BJ (cell line): ENCODE measurements around the gene C1D. TPM values are rescaled to one million over a fixed set of nuclear protein-coding genes. Genes with fewer than 3 reads are reported as not detected.
"Not testable (repeated sequence)": the region's sequence is repeated elsewhere in the genome, so short reads cannot be mapped to it uniquely, and the experiment has no call there.

ENCODE experiments used
- CTCF ChIA-PET: fragments of 350-600 bp; formaldehyde crosslinking; extraction: SDS; loops from one replicate; lab custom pipeline; 2021; ENCODE audit warnings: antibody characterized with exemption, inconsistent platforms; lab: Yijun Ruan, JAX
- POLR2A ChIA-PET: fragments of 300-600 bp; sonication (Branson Sonifier 250); formaldehyde crosslinking; extraction: SDS; loops from one replicate; lab custom pipeline; 2021; ENCODE audit warnings: antibody characterized with exemption; lab: Charles Lee
- DNase-seq: peaks from one replicate; pipeline ENCODE4 v3.0.0-alpha.2; 2011; ENCODE audit warnings: low read depth
- H3K27me3 ChIP-seq: 2 replicates; pipeline ENCODE4 v1.6.0; 2011; ENCODE audit warnings: low read length; ENCODE audit not compliant: control insufficient read depth, insufficient read depth
- H3K36me3 ChIP-seq: 2 replicates; pipeline ENCODE4 v1.5.1; 2011; ENCODE audit warnings: low read length; ENCODE audit not compliant: control insufficient read depth, insufficient read depth
- H3K4me3 ChIP-seq: 2 replicates; pipeline ENCODE4 v1.5.1; 2011; ENCODE audit warnings: low read depth, mild to moderate bottlenecking, control low read depth, low read length
- polyA plus RNA-seq: library from polyadenylated mRNA; depleted of rRNA; stranded (reverse); fragments of >200 nt; gene quantifications from 2 replicates; pipeline ENCODE4 v1.2.3, GENCODE V29; 2011
- TF ChIP-seq, protein P1 (sequence below): IDR thresholded peaks from 2 replicates; pipeline ENCODE4 v1.5.1; 2011; ENCODE audit warnings: low read depth, mild to moderate bottlenecking, control low read depth, inconsistent platforms, low read length, moderate library complexity; ENCODE audit not compliant: insufficient read depth

The C1D gene
- polyA plus RNA-seq, 1 experiment = 11.4 TPM

DNA sequence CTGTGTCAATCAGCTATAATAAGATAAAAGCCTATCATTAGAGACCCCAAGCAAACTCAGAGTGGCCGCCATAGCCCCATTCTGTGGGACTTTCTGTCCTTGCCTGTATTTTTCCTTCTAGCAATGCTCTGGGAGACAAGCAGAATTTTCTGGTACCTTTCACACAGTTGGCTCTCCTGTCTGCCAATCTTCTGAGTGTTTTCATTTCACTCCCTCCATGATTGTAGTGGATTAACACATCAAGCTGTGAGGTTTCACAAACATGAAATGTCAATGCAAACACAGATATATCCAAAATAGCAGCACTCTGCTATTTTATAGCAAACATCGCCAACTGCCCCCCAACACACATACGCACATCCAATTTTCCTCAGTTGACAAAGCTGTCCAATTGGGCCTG is 64.9 kb downstream of the C1D start:
- TF ChIP-seq, protein P1, sequence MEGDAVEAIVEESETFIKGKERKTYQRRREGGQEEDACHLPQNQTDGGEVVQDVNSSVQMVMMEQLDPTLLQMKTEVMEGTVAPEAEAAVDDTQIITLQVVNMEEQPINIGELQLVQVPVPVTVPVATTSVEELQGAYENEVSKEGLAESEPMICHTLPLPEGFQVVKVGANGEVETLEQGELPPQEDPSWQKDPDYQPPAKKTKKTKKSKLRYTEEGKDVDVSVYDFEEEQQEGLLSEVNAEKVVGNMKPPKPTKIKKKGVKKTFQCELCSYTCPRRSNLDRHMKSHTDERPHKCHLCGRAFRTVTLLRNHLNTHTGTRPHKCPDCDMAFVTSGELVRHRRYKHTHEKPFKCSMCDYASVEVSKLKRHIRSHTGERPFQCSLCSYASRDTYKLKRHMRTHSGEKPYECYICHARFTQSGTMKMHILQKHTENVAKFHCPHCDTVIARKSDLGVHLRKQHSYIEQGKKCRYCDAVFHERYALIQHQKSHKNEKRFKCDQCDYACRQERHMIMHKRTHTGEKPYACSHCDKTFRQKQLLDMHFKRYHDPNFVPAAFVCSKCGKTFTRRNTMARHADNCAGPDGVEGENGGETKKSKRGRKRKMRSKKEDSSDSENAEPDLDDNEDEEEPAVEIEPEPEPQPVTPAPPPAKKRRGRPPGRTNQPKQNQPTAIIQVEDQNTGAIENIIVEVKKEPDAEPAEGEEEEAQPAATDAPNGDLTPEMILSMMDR = no peak
- Histone ChIP-seq H3K36me3 (no peaks in the 10 kb centered on the region), H3K4me3 (no peak overlapping the region), H3K27me3 (no peaks in the 10 kb centered on the region)
- ChIA-PET POLR2A (no interaction called here), CTCF (interaction anchor here (0.8 to 2.2 kb wide), 4 partner anchors 11 to 158 kb away, joined by 3 to 5 read pairs (median 4); no protein-coding TSS in a partner anchor)
- DNase-seq = no peak

GRCh38 chr2:67997528-67997900 is 65.3 kb downstream of the C1D start:
- Histone ChIP-seq H3K27me3 (no peaks in the 10 kb centered on the region), H3K36me3 (no peaks in the 10 kb centered on the region), H3K4me3 (no peak overlapping the region)
- TF ChIP-seq, protein P1 = no peak
- POLR2A ChIA-PET = no interaction called here
- peak; percentile 27 for DNase-seq
- CTCF ChIA-PET = interaction anchor here (0.8 to 2.2 kb wide), 4 partner anchors 11 to 157 kb away, joined by 3 to 5 read pairs (median 4); no protein-coding TSS in a partner anchor

DNA sequence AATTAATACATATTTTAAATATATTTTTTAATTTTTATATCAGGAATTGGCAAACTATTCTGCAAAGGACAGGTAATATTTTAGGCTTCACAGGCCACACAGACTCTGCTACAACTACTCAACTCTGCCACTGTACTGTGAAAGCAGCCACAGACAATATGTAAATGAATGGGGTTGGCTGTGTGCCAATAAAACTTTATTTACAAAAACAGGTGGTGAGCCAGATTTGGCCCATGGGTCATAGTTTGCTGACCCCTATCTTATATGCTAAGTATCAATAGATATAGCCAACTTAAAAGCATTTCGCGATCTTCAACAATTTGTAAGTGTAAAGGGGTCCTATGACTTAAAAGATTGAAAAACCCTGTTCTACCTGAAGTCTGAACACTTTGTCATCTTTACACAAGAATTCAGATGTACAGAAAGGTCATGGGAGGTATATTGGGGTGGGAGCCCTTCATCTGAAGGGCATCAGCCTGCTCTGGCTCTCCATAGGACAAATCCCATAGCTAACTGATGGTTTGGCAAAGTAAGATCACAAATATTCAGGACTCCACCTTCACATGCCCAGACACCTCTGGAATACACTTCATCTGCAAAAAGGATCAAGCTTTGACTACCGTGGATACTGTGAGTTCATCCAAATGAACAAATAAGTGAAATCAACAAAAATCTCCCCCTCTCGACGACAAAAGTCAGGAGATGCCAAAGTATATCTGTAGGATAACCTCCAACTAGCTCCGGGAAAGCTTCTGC is 65.9 kb downstream of the C1D start:
- DNase-seq = no peak
- H3K27me3 ChIP-seq = no peaks in the 10 kb centered on the region
- CTCF ChIA-PET = interaction anchor here (0.8 to 2.2 kb wide), 4 partner anchors 10 to 157 kb away, joined by 3 to 5 read pairs (median 4); no protein-coding TSS in a partner anchor
- TF ChIP-seq, protein P1 = no peak
- no peaks in the 10 kb centered on the region for H3K36me3 ChIP-seq
- POLR2A ChIA-PET = no interaction called here
- no peak overlapping the region for H3K4me3 ChIP-seq

DNA sequence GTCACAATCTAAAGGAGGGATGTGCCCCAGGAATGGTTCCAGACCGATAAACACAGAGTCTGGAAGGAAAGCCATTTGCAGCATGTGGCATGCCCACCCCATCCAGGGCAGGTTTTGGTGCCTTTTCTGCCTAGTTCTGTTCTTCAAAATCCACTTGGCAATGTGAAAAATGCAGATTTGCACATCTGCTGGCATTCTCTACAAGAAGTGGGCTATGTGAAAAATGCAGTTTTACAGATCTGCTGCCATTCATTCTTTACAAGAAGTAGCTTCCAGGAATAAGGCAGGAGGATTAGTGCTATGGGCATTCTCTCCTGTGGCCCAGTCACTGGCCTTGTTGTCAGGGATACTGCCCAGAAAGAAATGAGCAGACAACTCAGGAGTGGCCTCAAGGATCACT is 68.1 kb downstream of the C1D start:
- CTCF ChIA-PET = interaction anchor here (0.6 kb wide), 1 partner anchor 9 kb away, joined by 3 read pairs; no protein-coding TSS in a partner anchor
- no peak for DNase-seq
- H3K27me3 ChIP-seq = no peaks in the 10 kb centered on the region
- TF ChIP-seq, protein P1 = no peak
- no peaks in the 10 kb centered on the region for H3K36me3 ChIP-seq
- POLR2A ChIA-PET = no interaction called here
- no peak overlapping the region for H3K4me3 ChIP-seq

- H3K4me3 ChIP-seq, H3K27me3 ChIP-seq, H3K36me3 ChIP-seq, DNase-seq, POLR2A ChIA-PET: not testable (repeated sequence)
- CTCF ChIA-PET = interaction anchor here (0.6 kb wide), 1 partner anchor 10 kb away, joined by 3 read pairs; no protein-coding TSS in a partner anchor
Observed at GRCh38 chr2:67994069-67994468, 68.7 kb downstream of the C1D start.
